KOPT-K1 (cell line): ENCODE measurements around the gene DNAH17.

Source experiments
- H3K27ac ChIP-seq: fragments of 200-600 bp; sonication (generic); 2 replicates; pipeline ENCODE4 v1.5.1; 2016; ENCODE audit warnings: antibody characterized with exemption, mild to moderate bottlenecking, low read depth, low read length; ENCODE audit not compliant: poor library complexity, severe bottlenecking
- H3K36me3 ChIP-seq: fragments of 200-600 bp; sonication (generic); 2 replicates; pipeline ENCODE4 v1.5.1; 2017; ENCODE audit warnings: antibody characterized with exemption, mild to moderate bottlenecking, low read length, moderate library complexity; ENCODE audit not compliant: insufficient read depth
- H3K9me3 ChIP-seq: fragments of 200-600 bp; sonication (generic); 2 replicates; pipeline ENCODE4 v1.5.1; 2017; ENCODE audit warnings: antibody characterized with exemption, low read length, mild to moderate bottlenecking; ENCODE audit not compliant: insufficient read depth, poor library complexity, severe bottlenecking

The DNAH17 gene

DNA sequence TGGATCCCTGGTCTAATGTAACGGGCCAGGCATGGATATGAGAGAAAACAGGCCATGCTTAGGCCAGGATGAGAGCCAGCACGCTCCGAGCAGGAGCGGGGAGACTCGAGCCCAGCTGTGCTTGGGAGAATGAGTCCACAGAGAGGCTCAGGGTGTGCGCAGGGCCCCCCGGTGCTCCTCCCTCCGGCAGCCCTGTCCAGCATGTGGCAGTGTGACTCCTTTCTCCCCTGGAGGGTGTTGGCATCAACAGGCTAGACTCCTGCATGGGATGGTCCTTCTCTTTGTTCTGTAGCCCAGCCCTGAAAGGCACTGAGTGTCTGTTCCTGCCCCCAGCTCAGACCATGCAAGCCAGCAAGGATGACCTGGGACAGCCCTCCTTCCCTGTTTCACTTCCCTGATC, 175.3 kb downstream of the DNAH17 start:
- H3K27ac ChIP-seq, result no peak overlapping the region
- H3K36me3 ChIP-seq, result peaks cover 100% of the 10 kb centered on the region
- H3K9me3 ChIP-seq, result no peaks in the 10 kb centered on the region

DNA sequence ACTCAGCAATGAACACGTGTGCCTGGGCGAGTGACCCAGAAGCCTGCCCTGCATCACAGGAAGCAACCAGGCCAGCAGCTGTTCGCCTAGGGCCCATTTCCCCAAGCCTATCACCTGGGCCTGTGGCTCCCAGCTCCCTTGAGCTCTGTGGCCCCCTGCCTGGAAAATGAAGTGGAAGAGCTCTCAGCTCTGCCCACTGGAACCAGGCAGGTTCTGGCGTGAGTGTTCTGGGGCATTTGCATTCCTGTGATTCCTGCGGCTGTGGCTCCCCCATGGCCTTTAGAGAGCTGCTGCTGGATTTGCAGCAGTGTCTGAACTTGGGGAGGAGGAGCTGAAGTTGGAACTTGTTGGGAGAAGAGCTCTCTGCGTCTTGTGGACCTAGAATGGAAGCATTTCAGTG, 175.9 kb downstream of the DNAH17 start:
- Histone ChIP-seq H3K9me3 (no peaks in the 10 kb centered on the region), H3K27ac (no peak overlapping the region), H3K36me3 (peaks cover 100% of the 10 kb centered on the region)

DNA sequence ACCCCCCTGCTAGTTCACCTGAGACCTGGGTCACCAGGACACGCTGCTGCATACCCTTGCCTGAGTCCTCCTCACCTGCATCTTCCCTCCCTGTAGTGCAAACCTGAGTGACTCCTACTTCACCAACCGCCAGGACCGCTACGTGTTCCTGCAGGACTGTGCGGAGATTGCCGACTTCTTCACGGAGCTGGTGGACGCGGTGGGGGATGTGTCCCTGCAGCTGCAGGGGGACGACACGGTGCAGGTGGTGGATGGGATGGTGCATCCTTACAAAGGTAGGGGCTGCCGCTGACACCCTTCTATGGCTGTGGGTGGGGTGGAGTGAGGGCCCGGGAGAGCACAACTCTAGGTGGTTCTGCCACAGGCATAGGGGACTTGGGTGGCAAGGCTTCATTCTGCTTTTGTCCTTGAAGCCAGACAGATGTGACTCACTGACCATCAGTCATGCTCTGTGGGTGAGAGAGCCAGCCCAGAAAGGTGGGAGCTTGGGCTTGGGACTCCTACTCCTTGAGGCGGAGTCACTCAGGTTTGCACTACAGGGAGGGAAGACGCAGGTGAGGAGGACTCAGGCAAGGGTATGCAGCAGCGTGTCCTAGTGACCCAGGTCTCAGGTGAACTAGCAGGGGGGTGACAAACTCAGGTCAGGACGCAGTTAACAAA, 176.5 kb downstream of the DNAH17 start:
- Histone ChIP-seq H3K27ac (no peak overlapping the region), H3K36me3 (peaks cover 100% of the 10 kb centered on the region), H3K9me3 (no peaks in the 10 kb centered on the region)

DNA sequence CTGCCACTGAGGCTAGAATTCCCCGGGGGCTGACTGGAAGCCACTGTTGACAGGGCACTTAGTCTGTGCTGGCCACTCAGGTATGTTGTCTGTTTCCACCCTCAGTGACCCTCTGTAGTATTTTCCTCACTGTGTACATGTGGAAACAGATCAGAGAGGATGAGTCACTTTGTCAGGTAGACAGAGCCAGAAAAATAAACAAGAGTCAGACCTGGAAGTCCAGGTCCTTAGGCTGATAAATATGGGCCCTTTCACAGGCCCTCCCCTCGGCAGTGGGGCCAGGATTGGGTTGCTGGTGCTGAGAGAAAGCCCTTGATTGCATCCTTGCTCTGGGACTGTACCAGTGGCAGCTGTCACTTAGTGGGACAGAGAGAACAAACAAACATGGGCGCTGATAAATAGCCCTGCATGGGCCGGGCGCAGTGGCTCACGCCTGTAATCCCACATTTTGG, 177.5 kb downstream of the DNAH17 start:
- H3K27ac ChIP-seq, result no peak overlapping the region
- H3K9me3 ChIP-seq, result no peaks in the 10 kb centered on the region
- peaks cover 100% of the 10 kb centered on the region for H3K36me3 ChIP-seq

DNA sequence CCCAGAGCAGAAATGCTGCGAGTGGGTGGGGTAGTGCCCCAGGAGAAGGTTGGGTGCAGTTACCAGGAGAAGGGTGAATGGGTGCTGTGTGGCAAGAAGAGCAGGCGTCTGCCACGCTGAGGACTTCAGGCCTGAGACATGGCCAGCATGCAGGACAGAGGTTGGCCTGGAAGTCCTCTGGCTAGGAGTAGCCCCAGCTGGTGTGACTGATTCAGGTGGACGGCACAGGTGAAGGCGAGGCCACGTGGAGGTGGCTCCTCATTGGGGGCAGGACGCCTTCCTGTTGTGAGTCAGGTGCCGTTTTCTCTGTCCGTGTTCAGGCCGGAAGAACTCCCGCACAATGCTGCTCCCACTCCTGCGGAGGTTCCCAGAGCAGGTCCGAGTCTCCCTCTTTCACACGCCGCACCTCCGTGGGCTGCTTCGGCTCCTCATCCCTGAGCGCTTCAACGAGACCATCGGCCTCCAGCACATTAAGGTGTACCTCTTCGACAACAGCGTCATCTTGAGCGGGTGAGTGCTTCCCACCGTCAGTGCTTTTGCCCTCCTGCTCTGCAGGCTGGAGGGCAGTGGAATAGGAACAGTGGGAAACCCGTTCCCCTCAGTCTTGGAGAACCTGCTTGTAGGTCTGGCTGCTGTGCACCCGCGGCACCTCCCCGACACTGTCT, 178.0 kb downstream of the DNAH17 start:
- peaks cover 100% of the 10 kb centered on the region for H3K36me3 ChIP-seq
- no peak overlapping the region for H3K27ac ChIP-seq

DNA sequence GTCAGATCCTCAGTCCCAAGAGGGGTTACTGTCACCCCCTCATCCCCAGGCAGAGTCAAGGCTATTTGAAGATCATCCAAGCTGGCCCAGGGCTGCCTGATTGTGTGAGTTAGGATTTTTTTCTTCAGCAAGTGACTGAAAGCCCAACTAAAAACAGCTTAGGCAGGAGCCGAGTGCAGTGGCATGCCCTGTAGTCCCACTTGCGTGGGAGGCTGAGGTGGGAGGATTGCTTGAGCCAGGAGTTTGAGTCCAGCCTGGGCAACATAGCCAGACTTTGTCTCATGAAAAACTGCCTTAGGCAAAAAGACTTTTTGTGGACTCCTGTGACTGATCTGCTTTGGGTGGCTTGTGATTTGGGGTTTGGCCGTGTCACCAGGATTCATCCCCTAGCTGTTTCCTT, 178.8 kb downstream of the DNAH17 start:
- Histone ChIP-seq H3K27ac (no peak overlapping the region), H3K36me3 (peaks cover 99% of the 10 kb centered on the region)

More for the DNA sequence above, 178.0 kb downstream of the DNAH17 start:
- H3K9me3 ChIP-seq, result no peaks in the 10 kb centered on the region

DNA sequence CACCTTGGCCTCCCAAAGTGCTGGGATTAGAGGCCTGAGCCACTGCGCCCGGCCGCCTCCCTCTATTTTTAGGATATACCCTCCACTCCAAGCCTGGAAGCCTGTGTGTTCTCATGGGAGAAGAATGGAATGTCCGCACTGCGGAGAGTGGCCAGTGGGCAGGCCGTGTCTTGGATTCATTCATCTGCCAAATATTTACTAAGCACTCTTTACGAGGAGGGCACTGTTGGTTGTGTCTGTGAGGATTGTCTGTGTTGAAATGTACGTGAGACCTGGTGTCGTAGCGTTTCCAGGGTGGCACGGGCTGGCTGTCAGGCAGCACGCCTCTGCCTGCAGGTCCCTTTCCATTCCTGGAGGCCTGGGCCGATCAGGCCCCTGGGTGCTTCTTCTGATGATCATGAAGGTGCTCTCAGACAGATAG, 179.5 kb downstream of the DNAH17 start:
- Histone ChIP-seq H3K9me3 (no peaks in the 10 kb centered on the region), H3K36me3 (peaks cover 99% of the 10 kb centered on the region), H3K27ac (no peak overlapping the region)

More for the DNA sequence above, 178.8 kb downstream of the DNAH17 start:
- H3K9me3 ChIP-seq, result no peaks in the 10 kb centered on the region

DNA sequence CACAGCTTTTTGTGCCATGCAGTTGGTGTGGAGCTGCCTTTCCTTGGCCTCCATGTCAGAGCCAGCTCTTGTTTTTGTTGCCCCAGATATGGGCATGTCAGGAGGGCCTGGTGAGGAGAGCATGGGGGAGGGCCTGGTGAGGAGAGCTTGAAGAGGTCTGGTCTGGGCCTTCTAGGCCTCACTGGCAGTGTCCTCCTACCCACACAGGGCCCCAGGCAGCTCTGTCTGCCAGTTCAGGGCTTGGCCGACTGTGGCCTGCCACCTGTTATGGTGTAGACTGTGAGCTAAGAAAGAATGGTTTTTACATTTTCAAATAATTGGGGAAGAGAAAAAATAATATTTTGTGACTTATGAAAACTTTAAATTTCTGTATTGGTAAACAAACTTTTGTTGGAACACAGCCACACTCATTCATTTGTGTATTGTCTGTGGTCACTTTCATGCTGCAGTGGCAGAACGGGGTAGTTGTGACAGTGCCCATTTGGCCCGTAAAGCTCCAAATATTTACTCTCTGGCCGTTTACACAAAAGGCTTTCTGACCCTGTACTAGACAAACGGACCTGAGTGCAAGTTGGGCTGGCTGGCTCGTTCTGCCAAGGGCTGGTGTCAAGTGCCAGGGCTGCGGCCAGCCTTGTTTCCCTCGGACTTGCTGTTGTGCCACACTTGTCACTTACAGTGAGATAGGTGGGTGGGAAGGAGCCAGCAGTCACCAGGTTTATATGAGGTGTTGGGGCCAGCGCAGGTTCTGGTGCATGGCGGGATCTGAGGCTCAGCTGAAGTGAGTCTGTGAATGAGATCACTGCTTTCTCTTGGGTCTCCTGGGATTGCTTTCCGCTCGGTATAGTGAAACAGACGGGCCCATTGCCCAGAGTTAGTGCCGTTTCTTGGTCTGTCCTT, 180.5 kb downstream of the DNAH17 start:
- no peak overlapping the region for H3K27ac ChIP-seq
- H3K9me3 ChIP-seq, result no peaks in the 10 kb centered on the region
- peaks cover 99% of the 10 kb centered on the region for H3K36me3 ChIP-seq

DNA sequence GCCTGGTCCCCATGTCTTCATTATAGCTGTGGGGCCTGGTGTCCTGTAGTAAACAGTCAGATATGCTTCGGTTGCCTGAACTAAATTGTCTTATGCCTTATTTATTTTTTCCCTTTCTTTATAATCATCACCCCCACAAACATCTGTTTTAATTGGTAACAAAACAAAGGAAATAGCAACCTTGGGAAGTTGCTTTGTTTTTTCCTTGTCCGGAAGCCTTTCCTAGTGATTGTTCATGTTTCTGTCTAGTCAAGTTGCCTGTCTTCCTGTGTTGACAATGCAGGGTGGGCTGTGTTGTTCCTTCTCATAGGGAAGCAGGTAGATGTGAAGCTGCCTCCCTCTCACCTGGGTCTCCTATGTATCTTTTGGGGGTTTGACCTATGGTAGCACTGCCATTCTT, 182.0 kb downstream of the DNAH17 start:
- Histone ChIP-seq H3K36me3 (peaks cover 97% of the 10 kb centered on the region), H3K27ac (no peak overlapping the region), H3K9me3 (no peaks in the 10 kb centered on the region)

DNA sequence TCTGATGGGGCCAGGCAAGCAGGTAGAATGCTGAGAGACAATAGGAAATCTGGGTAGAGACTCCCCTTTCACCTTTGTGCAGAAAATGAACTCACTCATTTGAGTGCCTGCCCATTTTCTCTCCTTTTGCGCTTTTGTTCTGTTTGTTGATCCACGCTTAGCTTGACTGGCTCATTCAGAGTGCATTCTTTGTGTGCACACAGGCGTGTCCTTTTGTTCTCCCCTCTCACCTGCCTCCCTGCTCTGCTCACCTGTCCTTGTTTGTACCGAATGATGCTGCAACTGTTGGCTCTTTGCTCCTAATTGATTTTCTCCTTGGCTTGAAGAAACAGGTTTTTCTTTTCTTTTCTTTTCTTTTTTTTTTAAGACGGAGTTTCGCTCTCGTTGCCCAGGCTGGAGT, 183.0 kb downstream of the DNAH17 start:
- no peaks in the 10 kb centered on the region for H3K9me3 ChIP-seq
- no peak overlapping the region for H3K27ac ChIP-seq
- peaks cover 92% of the 10 kb centered on the region for H3K36me3 ChIP-seq

DNA sequence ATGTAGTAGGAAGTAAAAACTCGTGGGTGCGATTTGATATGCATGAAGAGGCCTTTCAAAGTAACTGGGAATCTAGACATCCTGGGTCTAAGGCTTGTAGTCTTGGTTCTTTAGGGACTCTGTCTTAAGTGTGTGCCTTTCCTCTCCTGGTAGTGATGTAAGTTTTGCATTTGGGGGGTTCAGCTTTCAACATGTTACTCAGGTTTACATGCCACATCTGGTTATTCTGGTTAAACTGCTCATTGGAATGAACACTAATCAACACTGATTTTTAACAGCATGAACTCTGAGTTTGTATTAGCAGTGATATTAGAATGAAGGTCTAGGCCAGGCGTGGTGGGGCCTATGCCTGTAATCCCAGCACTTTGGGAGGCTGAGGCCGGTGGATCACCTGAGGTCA, 183.6 kb downstream of the DNAH17 start:
- Histone ChIP-seq H3K36me3 (peaks cover 90% of the 10 kb centered on the region), H3K9me3 (no peaks in the 10 kb centered on the region), H3K27ac (no peak overlapping the region)

DNA sequence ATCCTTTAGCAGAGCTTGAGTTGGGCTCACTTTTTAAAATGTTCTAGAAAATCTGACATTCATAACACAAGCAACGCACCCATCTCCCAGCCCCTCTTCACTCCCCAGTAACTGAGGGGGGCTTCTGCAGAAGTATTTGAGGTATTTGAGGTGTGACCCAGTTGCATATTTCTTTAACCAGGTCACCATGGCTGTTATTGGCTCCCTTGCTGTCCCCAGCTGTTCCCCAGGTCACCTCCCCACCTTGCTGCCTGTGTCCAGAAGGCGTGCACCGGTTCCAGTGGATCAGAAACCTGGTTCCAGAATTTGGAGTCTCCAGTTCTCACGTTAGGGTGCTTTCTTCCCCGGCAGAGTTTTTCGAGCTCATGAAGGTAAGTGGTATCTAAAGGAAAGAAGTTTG, 184.9 kb downstream of the DNAH17 start:
- Histone ChIP-seq H3K36me3 (peaks cover 79% of the 10 kb centered on the region), H3K27ac (no peak overlapping the region), H3K9me3 (no peaks in the 10 kb centered on the region)

DNA sequence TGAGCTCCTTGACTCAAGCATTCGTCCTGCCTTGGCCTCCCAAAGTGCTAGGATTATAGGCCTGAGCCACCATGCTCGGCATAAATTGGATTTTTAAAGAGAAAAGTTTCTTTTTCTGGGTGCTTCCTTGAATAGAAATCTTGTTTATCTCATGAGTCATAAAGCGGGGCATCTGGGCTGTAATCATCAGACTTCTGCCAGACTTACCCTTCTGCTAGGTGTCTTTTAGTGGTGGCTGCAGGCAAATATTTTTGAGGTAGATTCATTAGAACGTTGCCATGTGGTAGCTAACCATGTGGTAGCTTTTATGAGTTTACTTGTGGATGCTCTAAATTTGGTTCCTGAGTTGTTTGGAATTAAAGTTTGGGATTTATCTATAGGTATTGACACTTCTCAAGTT, 185.4 kb downstream of the DNAH17 start:
- no peak overlapping the region for H3K27ac ChIP-seq
- H3K9me3 ChIP-seq, result no peaks in the 10 kb centered on the region
- peaks cover 74% of the 10 kb centered on the region for H3K36me3 ChIP-seq

DNA sequence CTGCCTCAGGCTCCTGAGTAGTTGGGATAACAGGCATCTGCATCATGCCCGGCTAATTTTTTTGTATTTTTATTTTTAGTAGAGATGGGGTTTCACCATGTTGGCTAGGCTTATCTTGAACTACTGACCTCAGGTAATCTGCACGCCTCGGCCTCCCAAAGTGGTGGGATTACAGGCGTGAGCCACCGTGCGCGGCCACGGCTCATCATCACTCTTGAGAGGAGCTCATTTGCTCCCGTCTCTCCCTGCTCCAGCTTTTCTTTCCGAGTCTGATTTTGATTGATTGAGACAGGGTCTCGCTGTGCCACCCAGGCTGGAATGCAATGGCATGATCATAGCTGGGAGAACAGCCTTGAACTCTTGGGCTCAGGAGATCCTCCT, 186.2 kb downstream of the DNAH17 start:
- Histone ChIP-seq H3K9me3 (no peaks in the 10 kb centered on the region), H3K36me3 (peaks cover 66% of the 10 kb centered on the region), H3K27ac (no peak overlapping the region)
